Subcutaneous adipose tissue (tissue), 4 donors: Measurements from ENCODE around the gene NCBP2. TPM values are rescaled to one million over a fixed set of nuclear protein-coding genes. Genes with fewer than 3 reads are reported as not detected.

ENCODE experiments used
- CTCF ChIP-seq: fragments of 450-650 bp; IDR thresholded peaks from one replicate; pipeline ENCODE4 v1.5.1; 2016; ENCODE audit warnings: low read depth, mild to moderate bottlenecking, control low read depth, antibody characterized with exemption, moderate library complexity
- total RNA-seq, 4 donors: library from RNA; depleted of rRNA; stranded (reverse); fragments of >200 nt; gene quantifications; one replicate each; pipeline ENCODE4 v1.1.0, GENCODE V29; 2016

The NCBP2 gene
- total RNA-seq, 4 donors from 2014 or later, result 35.7 to 41.4 (median 37.8) TPM

- no peak for TF ChIP-seq CTCF
These were observed 27.0 kb downstream of the NCBP2 start for GRCh38 chr3:196915375-196915774.

- no peak for TF ChIP-seq CTCF
These were observed 27.5 kb downstream of the NCBP2 start for GRCh38 chr3:196914866-196915265.

GRCh38 chr3:196903740-196904139 lies 38.6 kb downstream of the NCBP2 start:
- no peak for TF ChIP-seq CTCF

GRCh38 chr3:196902296-196902695 lies 40.0 kb downstream of the NCBP2 start:
- no peak for TF ChIP-seq CTCF

- no peak for TF ChIP-seq CTCF
These were observed 40.6 kb downstream of the NCBP2 start for GRCh38 chr3:196901768-196902167.

- TF ChIP-seq CTCF, result no peak
These were observed 46.1 kb downstream of the NCBP2 start for GRCh38 chr3:196896229-196896628.

- TF ChIP-seq CTCF, result no peak
These were observed 47.6 kb downstream of the NCBP2 start for GRCh38 chr3:196894557-196895295.
